Smooth muscle cell (in vitro differentiated cells): Measurements from ENCODE around the gene CATSPERZ. TPM values are rescaled to one million over a fixed set of nuclear protein-coding genes. Genes with fewer than 3 reads are reported as not detected.

Experiments
- DNase-seq: peaks from one replicate; lab custom pipeline; 2025; ENCODE audit not compliant: unreplicated experiment; lab: John Stamatoyannopoulos, UW
- H2AFZ ChIP-seq: fragments of 200-600 bp; sonication (generic); 2 replicates; pipeline ENCODE4 v1.6.0; 2016; ENCODE audit warnings: antibody characterized with exemption, low read depth, mild to moderate bottlenecking
- H3F3A ChIP-seq: fragments of 200-600 bp; sonication (generic); 2 replicates; pipeline ENCODE4 v1.6.0; 2017; ENCODE audit warnings: antibody characterized with exemption, low read depth
- H3K27ac ChIP-seq: fragments of 200-600 bp; sonication (generic); 2 replicates; pipeline ENCODE4 v1.5.1; 2016; ENCODE audit warnings: low read depth, mild to moderate bottlenecking
- H3K27me3 ChIP-seq: fragments of 200-600 bp; sonication (generic); 2 replicates; pipeline ENCODE4 v1.6.1; 2016; ENCODE audit warnings: low read depth, mild to moderate bottlenecking
- H3K36me3 ChIP-seq: fragments of 200-600 bp; sonication (generic); 2 replicates; pipeline ENCODE4 v1.5.1; 2016; ENCODE audit warnings: low read depth
- H3K4me1 ChIP-seq: fragments of 200-600 bp; sonication (generic); 2 replicates; pipeline ENCODE4 v1.5.1; 2016; ENCODE audit warnings: low read depth
- H3K4me2 ChIP-seq: fragments of 200-600 bp; sonication (generic); 2 replicates; pipeline ENCODE4 v1.6.0; 2016; ENCODE audit warnings: mild to moderate bottlenecking
- H3K4me3 ChIP-seq: fragments of 200-600 bp; sonication (generic); 2 replicates; pipeline ENCODE4 v1.5.1; 2016; ENCODE audit warnings: mild to moderate bottlenecking
- H3K79me2 ChIP-seq: fragments of 200-600 bp; sonication (generic); 2 replicates; pipeline ENCODE4 v1.6.0; 2016; ENCODE audit warnings: low read depth, mild to moderate bottlenecking
- H3K9ac ChIP-seq: fragments of 200-600 bp; sonication (generic); 2 replicates; pipeline ENCODE4 v1.6.0; 2016; ENCODE audit warnings: low read depth
- H3K9me3 ChIP-seq: fragments of 200-600 bp; sonication (generic); replicated peaks from 2 replicates; pipeline ENCODE4 v1.5.1; 2016; ENCODE audit warnings: low read depth
- H4K20me1 ChIP-seq: fragments of 200-600 bp; sonication (generic); 2 replicates; pipeline ENCODE4 v1.6.0; 2016; ENCODE audit warnings: low read depth
- CTCF ChIP-seq: fragments of 200-600 bp; sonication (generic); IDR thresholded peaks from 2 replicates; pipeline ENCODE4 v1.5.1; 2017; ENCODE audit warnings: borderline replicate concordance, mild to moderate bottlenecking, antibody characterized with exemption; ENCODE audit not compliant: insufficient read depth, poor library complexity, severe bottlenecking
- WGBS: methylation state at CpG from one replicate; pipeline ENCODE4 v1.1.7; 2016; ENCODE audit warnings: low lambda C conversion rate; 5-methylcytosine and 5-hydroxymethylcytosine counted together
- polyA plus RNA-seq: library from polyadenylated mRNA; unstranded; fragments of >200 nt; fragmentation: Nextera tagmentation; extraction: Ambion mirVana; gene quantifications from 2 replicates; pipeline ENCODE4 v1.2.1, GENCODE V29; 2016
- total RNA-seq: library from RNA; depleted of rRNA; stranded (reverse); fragments of >200 nt; gene quantifications from 2 replicates; pipeline ENCODE4 v1.2.3, GENCODE V29; 2014

CATSPERZ gene
- total and polyA plus RNA-seq, 2 experiments from 2014 or later: not detected

GRCh38 chr11:64260147-64260708 is 39.9 kb upstream of the CATSPERZ start:
- Histone ChIP-seq H3K4me3 (no peak overlapping the region), H3K9me3 (no peaks in the 10 kb centered on the region), H3K27ac (no peak overlapping the region), H3K4me1 (no peaks in the 10 kb centered on the region), H3K27me3 (no peaks in the 10 kb centered on the region), H3K4me2 (no peak overlapping the region), H3K9ac (no peak overlapping the region), H4K20me1 (peaks cover 5% of the 10 kb centered on the region), H2AFZ (no peak overlapping the region), H3F3A (no peaks in the 10 kb centered on the region), H3K36me3 (no peaks in the 10 kb centered on the region), H3K79me2 (no peaks in the 10 kb centered on the region)
- no peak for DNase-seq
- no peak for TF ChIP-seq CTCF
- 97% methylated on average over 6 of the region's 6 CpGs for WGBS

DNA sequence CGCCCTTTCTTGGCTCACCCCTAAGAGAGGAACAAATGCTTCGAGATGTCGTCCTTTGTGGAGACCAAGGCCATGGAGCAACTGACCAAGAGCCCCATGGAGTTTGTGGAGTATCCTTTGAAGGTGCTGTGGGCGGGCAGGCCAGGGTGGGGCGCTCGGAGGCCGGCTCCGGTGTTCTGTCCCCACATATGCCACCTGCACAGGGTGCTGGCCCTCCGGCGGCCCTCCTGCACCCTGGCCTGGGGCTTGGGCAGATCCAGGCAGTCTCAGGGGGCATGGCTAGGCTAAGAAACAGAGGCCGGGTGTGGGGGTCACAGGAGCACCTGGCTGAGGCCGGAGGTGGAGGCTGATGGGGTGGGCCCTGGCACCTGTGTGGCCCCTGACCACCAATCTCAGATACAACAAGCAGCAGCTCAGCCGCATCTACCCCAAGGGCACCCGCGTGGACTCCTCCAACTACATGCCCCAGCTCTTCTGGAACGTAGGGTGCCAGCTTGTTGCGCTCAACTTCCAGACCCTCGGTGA is 38.5 kb upstream of the CATSPERZ start:
- Histone ChIP-seq H3K27ac (no peak overlapping the region), H3K36me3 (no peaks in the 10 kb centered on the region), H3K4me3 (no peak overlapping the region), H3K4me1 (no peaks in the 10 kb centered on the region), H3K9ac (no peak overlapping the region), H3K9me3 (no peaks in the 10 kb centered on the region), H3K79me2 (no peaks in the 10 kb centered on the region), H2AFZ (no peak overlapping the region), H3F3A (no peaks in the 10 kb centered on the region), H3K4me2 (no peak overlapping the region), H3K27me3 (no peaks in the 10 kb centered on the region), H4K20me1 (peaks cover 1% of the 10 kb centered on the region)
- no peak for DNase-seq
- WGBS: 99% methylated on average over 11 of the region's 18 CpGs
- TF ChIP-seq CTCF: no peak

DNA sequence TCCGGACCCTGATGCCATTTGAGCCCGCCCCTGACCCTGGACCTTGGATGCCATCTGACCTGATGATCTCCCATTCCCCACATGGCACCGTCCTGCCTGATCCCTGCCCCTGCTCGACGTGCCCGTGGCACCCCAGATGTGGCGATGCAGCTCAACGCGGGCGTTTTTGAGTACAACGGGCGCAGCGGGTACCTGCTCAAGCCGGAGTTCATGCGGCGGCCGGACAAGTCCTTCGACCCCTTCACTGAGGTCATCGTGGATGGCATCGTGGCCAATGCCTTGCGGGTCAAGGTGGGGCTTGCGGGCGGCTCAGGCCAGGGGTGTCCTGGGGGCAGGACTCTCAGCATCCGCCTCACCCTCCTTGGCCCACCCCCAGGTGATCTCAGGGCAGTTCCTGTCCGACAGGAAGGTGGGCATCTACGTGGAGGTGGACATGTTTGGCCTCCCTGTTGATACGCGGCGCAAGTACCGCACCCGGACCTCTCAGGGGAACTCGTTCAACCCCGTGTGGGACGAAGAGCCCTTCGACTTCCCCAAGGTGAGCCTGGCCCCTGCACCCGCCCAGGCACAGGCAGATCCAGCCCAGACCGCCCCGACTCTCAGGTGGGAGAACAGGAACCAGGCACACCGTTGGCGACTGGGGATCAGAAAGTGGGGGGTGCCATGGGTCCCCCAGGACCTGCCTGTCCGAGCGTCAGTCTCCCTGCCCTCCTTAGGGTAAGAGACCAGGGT is 37.7 kb upstream of the CATSPERZ start:
- Histone ChIP-seq H3K27ac (peak overlapping the region; percentile 44), H3K36me3 (no peaks in the 10 kb centered on the region), H2AFZ (no peak overlapping the region), H3F3A (no peaks in the 10 kb centered on the region), H3K27me3 (no peaks in the 10 kb centered on the region), H3K79me2 (no peaks in the 10 kb centered on the region), H3K4me1 (no peaks in the 10 kb centered on the region), H3K4me3 (no peak overlapping the region), H3K4me2 (no peak overlapping the region), H4K20me1 (no peaks in the 10 kb centered on the region), H3K9me3 (no peaks in the 10 kb centered on the region), H3K9ac (no peak overlapping the region)
- 96% methylated on average over 41 of the region's 42 CpGs for WGBS
- TF ChIP-seq CTCF: no peak
- no peak for DNase-seq
